HEK293T (cell line): Measurements from ENCODE around the gene PERM1.

ENCODE experiments used
- CTBP1 ChIP-seq: fragments of 450-650 bp; IDR thresholded peaks from 2 replicates; pipeline ENCODE4 v1.6.1; 2016; ENCODE audit warnings: borderline replicate concordance
- HDGF ChIP-seq: fragments of 450-650 bp; IDR thresholded peaks from 2 replicates; pipeline ENCODE4 v1.6.1; 2017; ENCODE audit warnings: antibody characterized with exemption, borderline replicate concordance
- NFRKB ChIP-seq: fragments of 450-650 bp; IDR thresholded peaks from 2 replicates; pipeline ENCODE4 v1.6.1; 2016; ENCODE audit warnings: mild to moderate bottlenecking, moderate library complexity

- no peak for TF ChIP-seq HDGF
- no peak for TF ChIP-seq NFRKB
- TF ChIP-seq CTBP1 = no peak
Observed at GRCh38 chr1:950268-950667, 31.6 kb downstream of the PERM1 start.
